Colonic mucosa (tissue), 4 donors: ENCODE measurements around the gene ATG101. TPM values are rescaled to one million over a fixed set of nuclear protein-coding genes. Genes with fewer than 3 reads are reported as not detected.

ENCODE experiments used
- DNase-seq: peaks from one replicate; pipeline ENCODE4 v3.0.0-alpha.2; 2020
- H3K27ac ChIP-seq: fragments of 200-600 bp; one replicate; pipeline ENCODE4 v1.8.0; 2021
- H3K27me3 ChIP-seq: fragments of 200-600 bp; one replicate; pipeline ENCODE4 v1.8.0; 2021
- H3K36me3 ChIP-seq: fragments of 200-600 bp; one replicate; pipeline ENCODE4 v1.8.0; 2021
- H3K4me1 ChIP-seq: fragments of 200-600 bp; one replicate; pipeline ENCODE4 v1.8.0; 2021; ENCODE audit warnings: mild to moderate bottlenecking
- H3K4me3 ChIP-seq: fragments of 200-600 bp; one replicate; pipeline ENCODE4 v1.8.0; 2021
- H3K9ac ChIP-seq, 2 donors: one replicate each; pipeline ENCODE4 v1.7.0; 2013; ENCODE audit warnings: control low read depth in 2 of 2, low read depth in 2 of 2, low read length in 2 of 2
- H3K9me3 ChIP-seq: fragments of 200-600 bp; one replicate; pipeline ENCODE4 v1.8.0; 2021
- CTCF ChIP-seq: fragments of 200-600 bp; IDR thresholded peaks from one replicate; pipeline ENCODE4 v1.8.0; 2022; ENCODE audit warnings: antibody characterized with exemption, mild to moderate bottlenecking
- intact Hi-C: fragments of 100-400 bp; cut with DNase I; formaldehyde crosslinking; loops from one replicate; pipeline ENCODE4 v1.14.1; 2022
- total RNA-seq, 2 donors: library from RNA; stranded (reverse); fragmentation: NEBNext Ultra II Directional in 1 of 2; extraction: Animal tissue kit (Norgen Biotek cat#: 25700) in 1 of 2; gene quantifications; one replicate each; pipeline ENCODE4 v1.2.1, GENCODE V29; 2021
- donor health status: healthy.
- donor health status: DM: no; HTN: no; CAD: no.
- donor health status: DM: no; HTN: no; CAD: no.

The ATG101 gene
- total RNA-seq, 2 donors from 2014 or later: 37.7 to 44.0 TPM

DNA sequence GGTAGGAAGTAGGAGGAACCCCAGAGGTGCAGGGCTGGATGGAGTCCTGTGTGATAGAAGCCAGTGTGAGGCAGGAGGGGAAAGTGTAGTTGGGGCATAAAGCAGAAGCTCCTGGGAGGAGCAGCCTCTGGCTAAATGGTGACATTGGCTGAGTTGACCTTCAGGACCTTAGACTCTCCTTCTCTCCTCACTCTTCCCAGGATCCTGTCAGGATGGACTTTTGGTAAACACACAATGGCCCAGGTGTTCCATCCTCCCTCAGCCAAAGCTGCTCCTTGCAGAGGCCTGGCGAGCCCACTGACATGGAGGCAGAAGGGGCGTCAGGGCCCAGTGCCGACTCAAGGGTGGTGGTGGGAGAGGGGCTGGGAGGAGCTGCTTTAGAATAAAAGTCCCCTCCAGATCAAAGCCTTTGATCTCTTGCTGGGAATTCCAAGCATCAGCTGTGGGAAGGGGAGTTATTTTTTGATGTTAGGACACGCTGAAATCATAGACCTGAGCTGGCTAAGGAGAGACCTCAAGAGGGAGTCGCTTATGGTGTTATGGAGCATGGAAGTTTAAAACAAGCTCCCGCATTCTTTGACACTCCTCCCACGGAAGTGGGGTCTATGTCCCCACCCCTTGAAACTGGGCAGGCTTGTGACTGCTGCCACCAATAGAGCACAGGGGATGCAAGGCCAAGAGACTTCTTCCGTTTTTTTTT, 53.9 kb downstream of the ATG101 start:
- Histone ChIP-seq H3K4me1 (no peaks in the 10 kb centered on the region), H3K4me3 (no peak overlapping the region), H3K36me3 (no peaks in the 10 kb centered on the region), H3K27me3 (no peaks in the 10 kb centered on the region), H3K9ac (no peak overlapping the region), H3K27ac (no peak overlapping the region), H3K9me3 (no peaks in the 10 kb centered on the region)
- no peak for TF ChIP-seq CTCF
- intact Hi-C loops: loop anchor here (5.0 kb wide), 1 partner anchor 96 kb away; no protein-coding TSS in a partner anchor
- DNase-seq: no peak

- intact Hi-C loops: no loop called here
- no peak for TF ChIP-seq CTCF
- Histone ChIP-seq H3K9me3 (no peaks in the 10 kb centered on the region), H3K27me3 (no peaks in the 10 kb centered on the region), H3K4me1 (no peaks in the 10 kb centered on the region), H3K4me3 (no peak overlapping the region), H3K36me3 (no peaks in the 10 kb centered on the region), H3K9ac (no peak overlapping the region), H3K27ac (no peak overlapping the region)
- DNase-seq: no peak
Measured at GRCh38 chr12:52125476-52125900, 55.7 kb downstream of the ATG101 start.

DNA sequence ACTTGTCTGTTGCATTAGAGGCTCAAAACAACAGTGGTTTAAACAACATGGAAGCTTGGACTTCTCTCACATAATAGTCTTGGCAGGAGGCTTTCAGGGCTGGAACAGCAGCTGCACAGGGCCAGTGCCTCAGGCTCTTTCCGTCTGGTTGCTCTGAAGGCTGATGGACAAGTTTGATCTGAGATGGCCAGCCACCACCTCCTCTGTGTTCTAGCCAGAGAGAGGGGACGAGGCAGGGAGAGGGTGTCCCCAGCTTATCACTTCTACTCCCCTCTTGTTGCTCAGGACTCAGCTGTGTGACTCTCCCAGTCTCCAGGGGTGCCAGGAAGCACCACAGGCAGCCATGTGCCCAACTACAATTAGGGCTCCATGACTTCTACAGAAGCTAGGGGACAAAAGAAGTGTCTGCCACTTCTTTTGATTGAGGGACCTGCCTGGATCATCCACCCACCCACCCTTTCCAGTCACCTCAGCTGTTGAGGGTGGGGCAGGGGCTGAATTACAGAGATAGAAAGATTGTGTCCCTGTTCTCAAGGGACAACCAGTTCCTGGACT, 56.3 kb downstream of the ATG101 start:
- Histone ChIP-seq H3K36me3 (no peaks in the 10 kb centered on the region), H3K9me3 (no peaks in the 10 kb centered on the region), H3K4me3 (no peak overlapping the region), H3K27ac (no peak overlapping the region), H3K27me3 (no peaks in the 10 kb centered on the region), H3K4me1 (no peaks in the 10 kb centered on the region), H3K9ac (no peak overlapping the region)
- DNase-seq: no peak
- no peak for TF ChIP-seq CTCF
- intact Hi-C loops: no loop called here

Other genes starting within 250 kb of the ATG101 start
- under 1 TPM; 0.30 to 0.35 TPM for gene FIGNL2, start 221.3 kb upstream of the ATG101 start, total RNA-seq
- not detected for gene ANKRD33, start 181.9 kb upstream of the ATG101 start, total RNA-seq
- 100 to 1,000 TPM; 121 to 162 TPM for gene ACVRL1, start 162.5 kb upstream of the ATG101 start, total RNA-seq
- gene ACVR1B, start 118.3 kb upstream of the ATG101 start, total RNA-seq: 10 to 100 TPM; 56.0 to 63.0 TPM
- gene TAMALIN, start 63.0 kb upstream of the ATG101 start, total RNA-seq: 10 to 100 TPM in 1 of 2 donors, 1 to 10 TPM in 1; 5.0 to 15.2 TPM
- gene NR4A1, start 18.5 kb upstream of the ATG101 start, total RNA-seq: 10 to 100 TPM; 51.1 to 52.0 TPM
- under 1 TPM; 0.30 to 0.58 TPM for gene SMIM41, start 9.7 kb downstream of the ATG101 start, total RNA-seq
- gene KRT80, start 122.0 kb downstream of the ATG101 start, total RNA-seq: 1 to 10 TPM in 1 of 2 donors, under 1 TPM in 1; 0.66 to 4.9 TPM
- gene KRT7, start 163.3 kb downstream of the ATG101 start, total RNA-seq: 1 to 10 TPM; 2.1 to 4.0 TPM
- gene KRT86, start 204.7 kb downstream of the ATG101 start, total RNA-seq: under 1 TPM in 1 of 2 donors, not detected in 1; 0.16 TPM
- gene KRT81, start 221.6 kb downstream of the ATG101 start, total RNA-seq: under 1 TPM in 1 of 2 donors, not detected in 1; 0.77 TPM